IMR-90 (cell line): ENCODE results near the gene CPAMD8.

Experiments
- BHLHE40 ChIP-seq: fragments of 150-350 bp; IDR thresholded peaks from 2 replicates; pipeline ENCODE4 v1.6.1; 2016; ENCODE audit warnings: mild to moderate bottlenecking, low read depth, low read length
- CEBPB ChIP-seq: IDR thresholded peaks from 2 replicates; pipeline ENCODE4 v1.6.1; 2012; ENCODE audit warnings: low read depth, low read length, improper control_type of control experiment
- MAFK ChIP-seq: IDR thresholded peaks from 2 replicates; pipeline ENCODE4 v1.6.1; 2012; ENCODE audit warnings: low read depth, low read length, improper control_type of control experiment
- MXI1 ChIP-seq: IDR thresholded peaks from 2 replicates; pipeline ENCODE4 v1.6.1; 2012; ENCODE audit warnings: low read depth, mild to moderate bottlenecking, low read length, moderate library complexity, borderline replicate concordance
- POLR2A ChIP-seq: IDR thresholded peaks from 2 replicates; pipeline ENCODE4 v1.6.1; 2012; ENCODE audit warnings: mild to moderate bottlenecking, low read depth, low read length
- RAD21 ChIP-seq: IDR thresholded peaks from 2 replicates; pipeline ENCODE4 v1.6.1; 2012; ENCODE audit warnings: low read length, improper control_type of control experiment
- RCOR1 ChIP-seq: IDR thresholded peaks from 2 replicates; pipeline ENCODE4 v1.6.1; 2012; ENCODE audit warnings: mild to moderate bottlenecking, low read length, improper control_type of control experiment; ENCODE audit not compliant: insufficient replicate concordance
- RFX5 ChIP-seq: IDR thresholded peaks from 2 replicates; pipeline ENCODE4 v1.8.0; 2012; ENCODE audit warnings: low read depth, mild to moderate bottlenecking, low read length, moderate library complexity
- SMC3 ChIP-seq: fragments of 150-350 bp; IDR thresholded peaks from 2 replicates; pipeline ENCODE4 v1.6.1; 2016; ENCODE audit warnings: low read depth, mild to moderate bottlenecking, antibody characterized with exemption, low read length, moderate library complexity
- TF ChIP-seq, protein P1 (sequence below): conservative IDR thresholded peaks from 2 replicates; pipeline ENCODE4 v1.5.1; 2012; ENCODE audit warnings: mild to moderate bottlenecking, low read depth, low read length, improper control_type of control experiment
- TF ChIP-seq, protein P2 (sequence below): fragments of 150-350 bp; IDR thresholded peaks from 2 replicates; pipeline ENCODE4 v1.6.1; 2017; ENCODE audit warnings: mild to moderate bottlenecking, antibody characterized with exemption, low read length, low read depth
- TF ChIP-seq, protein P3 (sequence below): fragments of 150-350 bp; IDR thresholded peaks from 2 replicates; pipeline ENCODE4 v1.6.1; 2016; ENCODE audit warnings: low read depth, mild to moderate bottlenecking, low read length, moderate library complexity, borderline replicate concordance

DNA sequence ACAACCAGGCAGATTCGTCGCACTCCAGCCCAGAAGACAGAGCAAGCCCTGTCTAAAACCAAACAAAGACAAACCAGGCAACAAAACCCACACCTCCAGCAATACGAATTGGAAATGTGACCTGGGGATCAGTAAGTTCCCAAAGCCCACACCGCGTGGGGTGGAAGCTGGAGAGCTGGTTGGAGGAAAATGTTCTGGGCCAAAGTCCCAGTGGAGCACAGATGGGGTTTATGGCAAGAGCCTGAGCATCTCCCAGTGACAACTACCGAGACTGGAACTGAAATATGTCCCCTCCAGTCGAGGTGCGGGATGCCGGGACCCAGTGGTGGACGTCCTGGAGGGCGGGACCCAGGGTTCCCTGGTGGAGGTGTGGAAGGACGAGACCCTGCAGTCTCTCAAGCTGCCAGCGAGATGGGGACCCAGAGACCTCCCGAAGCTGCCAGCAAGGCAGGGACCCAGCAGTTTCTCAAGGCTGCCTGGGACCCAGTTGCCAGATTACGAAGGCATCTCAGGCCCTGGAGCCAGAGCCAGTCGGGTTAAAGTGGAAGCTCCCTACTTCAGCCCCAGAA, 22.4 kb upstream of the CPAMD8 start:
- TF ChIP-seq SMC3: no peak
- TF ChIP-seq, protein P1, sequence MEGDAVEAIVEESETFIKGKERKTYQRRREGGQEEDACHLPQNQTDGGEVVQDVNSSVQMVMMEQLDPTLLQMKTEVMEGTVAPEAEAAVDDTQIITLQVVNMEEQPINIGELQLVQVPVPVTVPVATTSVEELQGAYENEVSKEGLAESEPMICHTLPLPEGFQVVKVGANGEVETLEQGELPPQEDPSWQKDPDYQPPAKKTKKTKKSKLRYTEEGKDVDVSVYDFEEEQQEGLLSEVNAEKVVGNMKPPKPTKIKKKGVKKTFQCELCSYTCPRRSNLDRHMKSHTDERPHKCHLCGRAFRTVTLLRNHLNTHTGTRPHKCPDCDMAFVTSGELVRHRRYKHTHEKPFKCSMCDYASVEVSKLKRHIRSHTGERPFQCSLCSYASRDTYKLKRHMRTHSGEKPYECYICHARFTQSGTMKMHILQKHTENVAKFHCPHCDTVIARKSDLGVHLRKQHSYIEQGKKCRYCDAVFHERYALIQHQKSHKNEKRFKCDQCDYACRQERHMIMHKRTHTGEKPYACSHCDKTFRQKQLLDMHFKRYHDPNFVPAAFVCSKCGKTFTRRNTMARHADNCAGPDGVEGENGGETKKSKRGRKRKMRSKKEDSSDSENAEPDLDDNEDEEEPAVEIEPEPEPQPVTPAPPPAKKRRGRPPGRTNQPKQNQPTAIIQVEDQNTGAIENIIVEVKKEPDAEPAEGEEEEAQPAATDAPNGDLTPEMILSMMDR: no peak
- no peak for TF ChIP-seq POLR2A
- no peak for TF ChIP-seq MAFK
- TF ChIP-seq, protein P2, sequence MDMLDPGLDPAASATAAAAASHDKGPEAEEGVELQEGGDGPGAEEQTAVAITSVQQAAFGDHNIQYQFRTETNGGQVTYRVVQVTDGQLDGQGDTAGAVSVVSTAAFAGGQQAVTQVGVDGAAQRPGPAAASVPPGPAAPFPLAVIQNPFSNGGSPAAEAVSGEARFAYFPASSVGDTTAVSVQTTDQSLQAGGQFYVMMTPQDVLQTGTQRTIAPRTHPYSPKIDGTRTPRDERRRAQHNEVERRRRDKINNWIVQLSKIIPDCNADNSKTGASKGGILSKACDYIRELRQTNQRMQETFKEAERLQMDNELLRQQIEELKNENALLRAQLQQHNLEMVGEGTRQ: no peak
- no peak for TF ChIP-seq CEBPB
- no peak for TF ChIP-seq RAD21
- no peak for TF ChIP-seq MXI1
- TF ChIP-seq RCOR1: no peak
- TF ChIP-seq RFX5: no peak
- no peak for TF ChIP-seq BHLHE40
- TF ChIP-seq, protein P3, sequence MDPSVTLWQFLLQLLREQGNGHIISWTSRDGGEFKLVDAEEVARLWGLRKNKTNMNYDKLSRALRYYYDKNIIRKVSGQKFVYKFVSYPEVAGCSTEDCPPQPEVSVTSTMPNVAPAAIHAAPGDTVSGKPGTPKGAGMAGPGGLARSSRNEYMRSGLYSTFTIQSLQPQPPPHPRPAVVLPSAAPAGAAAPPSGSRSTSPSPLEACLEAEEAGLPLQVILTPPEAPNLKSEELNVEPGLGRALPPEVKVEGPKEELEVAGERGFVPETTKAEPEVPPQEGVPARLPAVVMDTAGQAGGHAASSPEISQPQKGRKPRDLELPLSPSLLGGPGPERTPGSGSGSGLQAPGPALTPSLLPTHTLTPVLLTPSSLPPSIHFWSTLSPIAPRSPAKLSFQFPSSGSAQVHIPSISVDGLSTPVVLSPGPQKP: no peak
